NCI-H1105 (cell line): ENCODE measurements around the gene UGT1A6.

Experiments used
- DNase-seq: peaks from one replicate; lab custom pipeline; 2025; lab: John Stamatoyannopoulos, UW

Gene UGT1A6

GRCh38 chr2:233768076-233768475, 75.4 kb downstream of the UGT1A6 start:
- DNase-seq, result no peak

- DNase-seq, result no peak
These were observed 76.6 kb downstream of the UGT1A6 start for GRCh38 chr2:233769260-233769659.

GRCh38 chr2:233772153-233772552, 79.5 kb downstream of the UGT1A6 start:
- no peak for DNase-seq

- DNase-seq, result no peak
These were observed 79.9 kb downstream of the UGT1A6 start for GRCh38 chr2:233772583-233772982.

GRCh38 chr2:233773854-233774253, 81.2 kb downstream of the UGT1A6 start:
- no peak for DNase-seq

- DNase-seq, result no peak
These were observed 82.7 kb downstream of the UGT1A6 start for GRCh38 chr2:233775414-233775813.

GRCh38 chr2:233778030-233778429, 85.3 kb downstream of the UGT1A6 start, which contains the start of gene MROH2A:
TSS of gene MROH2A (plus strand) at chr2:233778330. CDS start at chr2:233779359, 1,029 bp downstream.
- DNase-seq, result no peak

GRCh38 chr2:233779722-233780121, 87.0 kb downstream of the UGT1A6 start:
- no peak for DNase-seq

GRCh38 chr2:233780771-233781170, 88.1 kb downstream of the UGT1A6 start:
- DNase-seq, result no peak

- no peak for DNase-seq
These were observed 96.9 kb downstream of the UGT1A6 start for GRCh38 chr2:233789554-233789953.

GRCh38 chr2:233791151-233791882, 98.6 kb downstream of the UGT1A6 start:
- no peak for DNase-seq

- DNase-seq, result no peak
These were observed 99.2 kb downstream of the UGT1A6 start for GRCh38 chr2:233791883-233792329.

GRCh38 chr2:233792720-233793119, 100.0 kb downstream of the UGT1A6 start:
- DNase-seq, result no peak

- no peak for DNase-seq
These were observed 100.9 kb downstream of the UGT1A6 start for GRCh38 chr2:233793465-233794127.

GRCh38 chr2:233794128-233794658, 101.5 kb downstream of the UGT1A6 start:
- no peak for DNase-seq

- DNase-seq, result no peak
These were observed 103.1 kb downstream of the UGT1A6 start for GRCh38 chr2:233795735-233796171.

GRCh38 chr2:233796254-233796653, 103.6 kb downstream of the UGT1A6 start:
- no peak for DNase-seq

GRCh38 chr2:233798335-233799086, 105.8 kb downstream of the UGT1A6 start:
- no peak for DNase-seq

GRCh38 chr2:233799087-233799665, 106.5 kb downstream of the UGT1A6 start:
- no peak for DNase-seq

- no peak for DNase-seq
These were observed 107.0 kb downstream of the UGT1A6 start for GRCh38 chr2:233799716-233800115.

- no peak for DNase-seq
These were observed 107.5 kb downstream of the UGT1A6 start for GRCh38 chr2:233800208-233800607.
